ENCODE measurements around the gene DOHH. TPM values are rescaled to one million over a fixed set of nuclear protein-coding genes. Genes with fewer than 3 reads are reported as not detected.

The DOHH gene
- total and polyA plus RNA-seq, 9 of the 15 experiments (the other 6 are each of a cell fraction or from before 2014, with no cell fraction given) = 0.14 to 47.2 (median 5.1) TPM

DNA sequence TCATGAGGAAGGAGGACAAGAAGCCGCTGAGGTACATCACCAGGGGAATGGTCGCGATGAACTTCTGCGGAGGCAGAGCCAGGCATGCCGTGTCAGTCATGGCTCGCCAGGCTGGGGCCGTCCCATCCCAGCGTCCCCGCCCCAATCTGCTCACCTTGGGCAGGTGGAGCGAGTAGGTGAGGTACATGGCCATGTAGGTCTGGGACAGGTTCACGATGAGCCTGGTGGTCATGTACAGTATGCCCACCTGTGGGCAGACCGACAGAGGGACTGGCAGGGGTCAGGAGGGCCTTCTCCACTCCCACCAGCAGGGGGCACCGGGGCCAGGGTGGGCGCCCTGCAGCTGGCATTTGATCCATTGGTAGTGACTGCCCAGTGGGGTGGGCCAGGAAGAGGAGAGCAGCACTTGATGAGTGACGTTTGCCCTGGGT, 46.8 kb upstream of the DOHH start (continued):
- TF ChIP-seq, protein P1, sequence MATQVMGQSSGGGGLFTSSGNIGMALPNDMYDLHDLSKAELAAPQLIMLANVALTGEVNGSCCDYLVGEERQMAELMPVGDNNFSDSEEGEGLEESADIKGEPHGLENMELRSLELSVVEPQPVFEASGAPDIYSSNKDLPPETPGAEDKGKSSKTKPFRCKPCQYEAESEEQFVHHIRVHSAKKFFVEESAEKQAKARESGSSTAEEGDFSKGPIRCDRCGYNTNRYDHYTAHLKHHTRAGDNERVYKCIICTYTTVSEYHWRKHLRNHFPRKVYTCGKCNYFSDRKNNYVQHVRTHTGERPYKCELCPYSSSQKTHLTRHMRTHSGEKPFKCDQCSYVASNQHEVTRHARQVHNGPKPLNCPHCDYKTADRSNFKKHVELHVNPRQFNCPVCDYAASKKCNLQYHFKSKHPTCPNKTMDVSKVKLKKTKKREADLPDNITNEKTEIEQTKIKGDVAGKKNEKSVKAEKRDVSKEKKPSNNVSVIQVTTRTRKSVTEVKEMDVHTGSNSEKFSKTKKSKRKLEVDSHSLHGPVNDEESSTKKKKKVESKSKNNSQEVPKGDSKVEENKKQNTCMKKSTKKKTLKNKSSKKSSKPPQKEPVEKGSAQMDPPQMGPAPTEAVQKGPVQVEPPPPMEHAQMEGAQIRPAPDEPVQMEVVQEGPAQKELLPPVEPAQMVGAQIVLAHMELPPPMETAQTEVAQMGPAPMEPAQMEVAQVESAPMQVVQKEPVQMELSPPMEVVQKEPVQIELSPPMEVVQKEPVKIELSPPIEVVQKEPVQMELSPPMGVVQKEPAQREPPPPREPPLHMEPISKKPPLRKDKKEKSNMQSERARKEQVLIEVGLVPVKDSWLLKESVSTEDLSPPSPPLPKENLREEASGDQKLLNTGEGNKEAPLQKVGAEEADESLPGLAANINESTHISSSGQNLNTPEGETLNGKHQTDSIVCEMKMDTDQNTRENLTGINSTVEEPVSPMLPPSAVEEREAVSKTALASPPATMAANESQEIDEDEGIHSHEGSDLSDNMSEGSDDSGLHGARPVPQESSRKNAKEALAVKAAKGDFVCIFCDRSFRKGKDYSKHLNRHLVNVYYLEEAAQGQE (IDR thresholded peaks at IDR 0.05; ENCODE audit: borderline replicate concordance) = peak; percentile 25; the same call in 1 of the 2 replicates
- TF ChIP-seq, protein P1 (CRISPR knock-in tag; IDR thresholded peaks at IDR 0.05; ENCODE audit: low read depth) = no peak
- TF ChIP-seq ZNF778 (CRISPR knock-in tag; IDR thresholded peaks at IDR 0.05) = no peak
- TF ChIP-seq, protein P2, sequence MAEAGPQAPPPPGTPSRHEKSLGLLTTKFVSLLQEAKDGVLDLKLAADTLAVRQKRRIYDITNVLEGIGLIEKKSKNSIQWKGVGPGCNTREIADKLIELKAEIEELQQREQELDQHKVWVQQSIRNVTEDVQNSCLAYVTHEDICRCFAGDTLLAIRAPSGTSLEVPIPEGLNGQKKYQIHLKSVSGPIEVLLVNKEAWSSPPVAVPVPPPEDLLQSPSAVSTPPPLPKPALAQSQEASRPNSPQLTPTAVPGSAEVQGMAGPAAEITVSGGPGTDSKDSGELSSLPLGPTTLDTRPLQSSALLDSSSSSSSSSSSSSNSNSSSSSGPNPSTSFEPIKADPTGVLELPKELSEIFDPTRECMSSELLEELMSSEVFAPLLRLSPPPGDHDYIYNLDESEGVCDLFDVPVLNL (CRISPR knock-in tag; IDR thresholded peaks at IDR 0.05; ENCODE audit: low read depth) = no peak
- no peak for TF ChIP-seq FOXA1 (IDR thresholded peaks at IDR 0.05; ENCODE audit: borderline replicate concordance)
- peak; percentile 62 for TF ChIP-seq SMARCA5 (IDR thresholded peaks at IDR 0.05)
- TF ChIP-seq HNRNPL (IDR thresholded peaks at IDR 0.05; ENCODE audit: low read depth, low read length) = 0 out of 2 replicates have a peak, but pooled peaks have one; percentile 71
- TF ChIP-seq NFXL1 (CRISPR knock-in tag; IDR thresholded peaks at IDR 0.05) = no peak
- peak; percentile 82 for TF ChIP-seq BCOR (IDR thresholded peaks at IDR 0.05)
- no peak for TF ChIP-seq CBFB (CRISPR knock-in tag; IDR thresholded peaks at IDR 0.05)
- no peak for TF ChIP-seq ZNF184 (CRISPR knock-in tag; IDR thresholded peaks at IDR 0.05)
- no peak for TF ChIP-seq KLF6 (CRISPR knock-in tag; IDR thresholded peaks at IDR 0.05; ENCODE audit: borderline replicate concordance)
- no peak for TF ChIP-seq ZNF696 (CRISPR knock-in tag; conservative IDR thresholded peaks at IDR 0.05)
- no peak for TF ChIP-seq ZNF785 (CRISPR knock-in tag; IDR thresholded peaks at IDR 0.05)
- TF ChIP-seq RBM14 (IDR thresholded peaks at IDR 0.05; ENCODE audit: borderline replicate concordance, insufficient read depth, low read depth, low read length) = no peak
- TF ChIP-seq CBX1 (IDR thresholded peaks at IDR 0.05; ENCODE audit: low read depth) = 0 out of 2 replicates have a peak, but pooled peaks have one; percentile 58
- no peak for TF ChIP-seq SMAD2 (IDR thresholded peaks at IDR 0.05; ENCODE audit: low read depth, low read length)
- peak in 1 of 2 experiments; percentile 34; a peak in 2 of 4 replicates for TF ChIP-seq RAD21 (CRISPR knock-in tag; conservative IDR thresholded peaks at IDR 0.05 in 1 of 2, IDR thresholded peaks at IDR 0.05 in 1 of 2)
- TF ChIP-seq ARID2 (IDR thresholded peaks at IDR 0.05) = no peak
- no peak for TF ChIP-seq HCFC1 (IDR thresholded peaks at IDR 0.05; ENCODE audit: low read depth, low read length)
- TF ChIP-seq, protein P3, sequence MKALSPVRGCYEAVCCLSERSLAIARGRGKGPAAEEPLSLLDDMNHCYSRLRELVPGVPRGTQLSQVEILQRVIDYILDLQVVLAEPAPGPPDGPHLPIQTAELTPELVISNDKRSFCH (CRISPR knock-in tag; IDR thresholded peaks at IDR 0.05) = no peak
- TF ChIP-seq, protein P3 (tag; IDR thresholded peaks at IDR 0.05) = no peak
